GM23338 (cell line): ENCODE data around the gene DDX39A. TPM values are rescaled to one million over a fixed set of nuclear protein-coding genes. Genes with fewer than 3 reads are reported as not detected.

Experiments used
- ATAC-seq: fragments of 200-7000 bp; cut with Tn5 transposase; 3 replicates; pipeline ENCODE4 v1.9.1; 2020
- DNase-seq: peaks from one replicate; pipeline ENCODE4 v3.0.0-alpha.2; 2015; ENCODE audit warnings: low spot score
- H2AFZ ChIP-seq: fragments of 200-600 bp; sonication (generic); 2 replicates; pipeline ENCODE4 v1.8.0; 2016; ENCODE audit warnings: antibody characterized with exemption, mild to moderate bottlenecking, moderate library complexity
- H3F3A ChIP-seq: fragments of 200-600 bp; sonication (generic); replicated peaks from 2 replicates; pipeline ENCODE4 v1.8.0; 2017; ENCODE audit warnings: antibody characterized with exemption, mixed run types, low read depth
- H3K27ac ChIP-seq: fragments of 200-600 bp; sonication (generic); 2 replicates; pipeline ENCODE4 v1.6.1; 2016; ENCODE audit warnings: low read depth
- H3K27me3 ChIP-seq: fragments of 200-600 bp; sonication (generic); 2 replicates; pipeline ENCODE4 v1.8.0; 2016; ENCODE audit warnings: mild to moderate bottlenecking, mixed run types, moderate library complexity; ENCODE audit not compliant: insufficient read depth
- H3K36me3 ChIP-seq: fragments of 200-600 bp; sonication (generic); 2 replicates; pipeline ENCODE4 v1.8.0; 2016; ENCODE audit warnings: mild to moderate bottlenecking; ENCODE audit not compliant: insufficient read depth
- H3K4me1 ChIP-seq: fragments of 200-600 bp; sonication (generic); 2 replicates; pipeline ENCODE4 v1.8.0; 2016; ENCODE audit warnings: mild to moderate bottlenecking, moderate library complexity; ENCODE audit not compliant: insufficient read depth
- H3K4me2 ChIP-seq: fragments of 200-600 bp; sonication (generic); 2 replicates; pipeline ENCODE4 v1.7.1; 2017; ENCODE audit warnings: mixed run types
- H3K4me3 ChIP-seq: fragments of 200-600 bp; sonication (generic); 2 replicates; pipeline ENCODE4 v1.6.1; 2016; ENCODE audit warnings: mixed run types
- H3K79me2 ChIP-seq: fragments of 200-600 bp; sonication (generic); replicated peaks from 2 replicates; pipeline ENCODE4 v1.8.0; 2017; ENCODE audit warnings: mild to moderate bottlenecking; ENCODE audit not compliant: insufficient read depth
- H3K9me2 ChIP-seq: fragments of 200-600 bp; sonication (generic); 2 replicates; pipeline ENCODE4 v1.8.0; 2017; ENCODE audit not compliant: insufficient read depth
- H4K20me1 ChIP-seq: fragments of 200-600 bp; sonication (generic); replicated peaks from 2 replicates; pipeline ENCODE4 v1.8.0; 2017; ENCODE audit warnings: mild to moderate bottlenecking; ENCODE audit not compliant: insufficient read depth
- H3K27ac Mint-ChIP-seq: 2 replicates; pipeline ENCODE4 v1.8.0; 2020; ENCODE audit warnings: inconsistent platforms, mild to moderate bottlenecking, moderate library complexity, mixed read lengths
- H3K27me3 Mint-ChIP-seq: 3 replicates; pipeline ENCODE4 v1.8.0; 2022; ENCODE audit warnings: low read depth, mild to moderate bottlenecking, moderate library complexity, mixed read lengths, inconsistent platforms; ENCODE audit not compliant: insufficient read depth, poor library complexity
- H3K36me3 Mint-ChIP-seq: 3 replicates; pipeline ENCODE4 v1.8.0; 2021; ENCODE audit warnings: low read depth, mild to moderate bottlenecking, inconsistent platforms, moderate library complexity, mixed read lengths
- H3K4me1 Mint-ChIP-seq: 3 replicates; pipeline ENCODE4 v1.8.0; 2020; ENCODE audit warnings: mild to moderate bottlenecking, inconsistent platforms, mixed read lengths
- H3K4me3 Mint-ChIP-seq: 3 replicates; pipeline ENCODE4 v1.8.0; 2021; ENCODE audit warnings: moderate library complexity, mild to moderate bottlenecking, inconsistent platforms, mixed read lengths
- H3K9me3 Mint-ChIP-seq: 3 replicates; pipeline ENCODE4 v1.8.0; 2020; ENCODE audit warnings: moderate library complexity, mild to moderate bottlenecking, inconsistent platforms, mixed read lengths
- CREB1 ChIP-seq: fragments of 250-450 bp; sonication (Bioruptor Pico); IDR thresholded peaks from 2 replicates; pipeline ENCODE4 v1.5.0; 2020; ENCODE audit warnings: low read depth, mild to moderate bottlenecking, moderate library complexity
- CTCF ChIP-seq, 2 experiments: fragments of 200-600 bp in 1 of 2; sonication (generic) in 1 of 2; conservative IDR thresholded peaks; 2 replicates each; pipeline versions ENCODE4 v1.5.1 to v1.6.1; 2016 to 2017; ENCODE audit warnings: antibody characterized with exemption in 2 of 2, low read depth in 2 of 2, mild to moderate bottlenecking in 2 of 2, moderate library complexity in 1 of 2
- ETS1 ChIP-seq: IDR thresholded peaks from 2 replicates; pipeline ENCODE4 v1.6.1; 2016; ENCODE audit warnings: antibody characterized with exemption
- EZH2 ChIP-seq: fragments of 200-600 bp; sonication (generic); IDR thresholded peaks from one replicate; pipeline ENCODE4 v1.8.0; 2017; ENCODE audit warnings: antibody characterized with exemption, mild to moderate bottlenecking, low read depth; ENCODE audit not compliant: unreplicated experiment
- EZH2phosphoT487 ChIP-seq: fragments of 200-600 bp; sonication (generic); IDR thresholded peaks from one replicate; pipeline ENCODE4 v1.8.1; 2018; ENCODE audit warnings: antibody characterized with exemption; ENCODE audit not compliant: unreplicated experiment
- JUNB ChIP-seq: IDR thresholded peaks from one replicate; pipeline ENCODE4 v1.6.1; 2016; ENCODE audit warnings: antibody characterized with exemption; ENCODE audit not compliant: unreplicated experiment
- POLR2AphosphoS5 ChIP-seq: IDR thresholded peaks from 2 replicates; pipeline ENCODE4 v1.6.1; 2016; ENCODE audit warnings: antibody characterized with exemption, low read depth
- REST ChIP-seq: IDR thresholded peaks from one replicate; pipeline ENCODE4 v1.6.1; 2018; ENCODE audit warnings: antibody characterized with exemption; ENCODE audit not compliant: unreplicated experiment
- STAT1 ChIP-seq: IDR thresholded peaks from one replicate; pipeline ENCODE4 v1.6.1; 2016; ENCODE audit warnings: antibody characterized with exemption; ENCODE audit not compliant: unreplicated experiment
- ZNF114 ChIP-seq: fragments of 250-450 bp; sonication (Bioruptor Pico); IDR thresholded peaks from 2 replicates; pipeline ENCODE4 v1.5.0; 2020; ENCODE audit warnings: mild to moderate bottlenecking, moderate library complexity
- ZNF331 ChIP-seq: fragments of 250-450 bp; sonication (Bioruptor Pico); IDR thresholded peaks from 2 replicates; pipeline ENCODE4 v1.5.0; 2020; ENCODE audit warnings: low read depth, mild to moderate bottlenecking, moderate library complexity
- polyA plus RNA-seq: library from polyadenylated mRNA; unstranded; fragments of >200 nt; fragmentation: Nextera tagmentation; extraction: Ambion mirVana; gene quantifications from 2 replicates; pipeline ENCODE4 v1.2.1, GENCODE V29; 2016
- total RNA-seq: library from RNA; depleted of rRNA; stranded (reverse); fragments of >200 nt; shearing (Covaris generic); gene quantifications from 2 replicates; pipeline ENCODE4 v1.2.3, GENCODE V29; 2014

The DDX39A gene
- total and polyA plus RNA-seq, 2 experiments from 2014 or later, result 195 to 196 TPM

GRCh38 chr19:14443632-14444216 lies 24.6 kb upstream of the DDX39A start (continued):
- TF ChIP-seq CTCF (conservative IDR thresholded peaks at IDR 0.05; ENCODE audit: low read depth in 2 of 2) (no peak), EZH2 (no peak)

GRCh38 chr19:14442891-14443631 lies 23.9 kb upstream of the DDX39A start:
- H3K27ac ChIP-seq, result no peak overlapping the region
- no peaks in the 10 kb centered on the region for H3K4me1 ChIP-seq
- DNase-seq (no peak), ATAC-seq (no peak)
- Mint-ChIP-seq H3K4me1 (peaks cover 5% of the 10 kb centered on the region; the same call in 2 of the 3 replicates), H3K36me3 (peaks cover 56% of the 10 kb centered on the region), H3K27ac (no peak overlapping the region), H3K4me3 (no peak overlapping the region), H3K27me3 (peaks cover 8% of the 10 kb centered on the region), H3K9me3 (no peaks in the 10 kb centered on the region; the same call in 2 of the 3 replicates)
- no peak overlapping the region for H2AFZ ChIP-seq
- no peaks in the 10 kb centered on the region for H3K9me2 ChIP-seq
- H3K4me2 ChIP-seq, result no peak overlapping the region
- peaks cover 22% of the 10 kb centered on the region for H3K36me3 ChIP-seq
- H3K4me3 ChIP-seq, result no peak overlapping the region
- no peaks in the 10 kb centered on the region for H3K27me3 ChIP-seq
- peaks cover 13% of the 10 kb centered on the region for H3K79me2 ChIP-seq
- peaks cover 3% of the 10 kb centered on the region for H4K20me1 ChIP-seq
- peaks cover 10% of the 10 kb centered on the region; the same call in 1 of the 2 replicates for H3F3A ChIP-seq
- TF ChIP-seq ZNF331 (CRISPR knock-in tag) (no peak), POLR2AphosphoS5 (no peak), JUNB (no peak), ETS1 (no peak), EZH2phosphoT487 (no peak), ZNF114 (no peak), REST (no peak), EZH2 (no peak), CREB1 (CRISPR knock-in tag) (no peak), STAT1 (no peak)
